Measurements from ENCODE around the gene KIRREL3.

Gene KIRREL3

DNA sequence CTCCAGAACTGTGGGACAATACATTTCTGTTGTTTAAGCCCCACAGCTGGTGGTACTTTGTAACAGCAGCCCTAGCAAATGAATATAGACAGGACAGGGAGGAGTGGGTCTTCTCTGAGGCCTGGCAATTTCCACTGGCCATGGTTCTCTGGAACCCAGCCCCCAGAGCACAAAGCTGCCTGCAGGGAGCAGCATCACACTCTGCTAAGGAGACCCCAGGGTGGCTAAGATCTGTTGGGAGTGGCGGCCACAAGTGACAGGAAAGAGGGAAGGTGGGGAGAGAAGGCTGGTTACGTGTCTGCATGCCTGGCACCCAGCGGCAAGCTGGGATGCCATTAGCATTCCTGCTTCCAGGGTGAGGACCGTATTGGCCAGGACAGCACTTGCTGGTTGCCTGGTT is 433.2 kb downstream of the KIRREL3 start:
- Histone ChIP-seq H3K4me2 (ENCODE audit: low read length) (no peak overlapping the region), H3K27ac (ENCODE audit: low read length) (no peak overlapping the region), H3K4me3 (ENCODE audit: low read length) (no peak overlapping the region), H3K79me2 (ENCODE audit: low read length) (no peaks in the 10 kb centered on the region), H3K4me1 (ENCODE audit: low read length) (no peaks in the 10 kb centered on the region), H3K27me3 (ENCODE audit: low read depth, low read length) (peaks cover 49% of the 10 kb centered on the region), H3K9ac (ENCODE audit: low read length) (no peak overlapping the region), H3K9me3 (ENCODE audit: insufficient read depth, low read length) (no peaks in the 10 kb centered on the region), H3K36me3 (replicated peaks; ENCODE audit: low read depth, low read length) (no peaks in the 10 kb centered on the region), H4K20me1 (ENCODE audit: insufficient read depth, low read length) (no peaks in the 10 kb centered on the region), H2AFZ (ENCODE audit: low read depth, low read length) (no peak overlapping the region)
- TF ChIP-seq, protein P1, sequence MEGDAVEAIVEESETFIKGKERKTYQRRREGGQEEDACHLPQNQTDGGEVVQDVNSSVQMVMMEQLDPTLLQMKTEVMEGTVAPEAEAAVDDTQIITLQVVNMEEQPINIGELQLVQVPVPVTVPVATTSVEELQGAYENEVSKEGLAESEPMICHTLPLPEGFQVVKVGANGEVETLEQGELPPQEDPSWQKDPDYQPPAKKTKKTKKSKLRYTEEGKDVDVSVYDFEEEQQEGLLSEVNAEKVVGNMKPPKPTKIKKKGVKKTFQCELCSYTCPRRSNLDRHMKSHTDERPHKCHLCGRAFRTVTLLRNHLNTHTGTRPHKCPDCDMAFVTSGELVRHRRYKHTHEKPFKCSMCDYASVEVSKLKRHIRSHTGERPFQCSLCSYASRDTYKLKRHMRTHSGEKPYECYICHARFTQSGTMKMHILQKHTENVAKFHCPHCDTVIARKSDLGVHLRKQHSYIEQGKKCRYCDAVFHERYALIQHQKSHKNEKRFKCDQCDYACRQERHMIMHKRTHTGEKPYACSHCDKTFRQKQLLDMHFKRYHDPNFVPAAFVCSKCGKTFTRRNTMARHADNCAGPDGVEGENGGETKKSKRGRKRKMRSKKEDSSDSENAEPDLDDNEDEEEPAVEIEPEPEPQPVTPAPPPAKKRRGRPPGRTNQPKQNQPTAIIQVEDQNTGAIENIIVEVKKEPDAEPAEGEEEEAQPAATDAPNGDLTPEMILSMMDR (IDR thresholded peaks at IDR 0.05; ENCODE audit: low read depth, low read length) = no peak
- no peak for TF ChIP-seq EZH2phosphoT487 (IDR thresholded peaks at IDR 0.05; ENCODE audit: low read depth)

GRCh38 chr11:126564566-126564965 is 436.0 kb downstream of the KIRREL3 start:
- H3K27ac ChIP-seq (ENCODE audit: low read length) = no peak overlapping the region
- TF ChIP-seq EZH2phosphoT487 (IDR thresholded peaks at IDR 0.05; ENCODE audit: low read depth) = no peak
- TF ChIP-seq, protein P1 (IDR thresholded peaks at IDR 0.05; ENCODE audit: low read depth, low read length) = no peak

DNA sequence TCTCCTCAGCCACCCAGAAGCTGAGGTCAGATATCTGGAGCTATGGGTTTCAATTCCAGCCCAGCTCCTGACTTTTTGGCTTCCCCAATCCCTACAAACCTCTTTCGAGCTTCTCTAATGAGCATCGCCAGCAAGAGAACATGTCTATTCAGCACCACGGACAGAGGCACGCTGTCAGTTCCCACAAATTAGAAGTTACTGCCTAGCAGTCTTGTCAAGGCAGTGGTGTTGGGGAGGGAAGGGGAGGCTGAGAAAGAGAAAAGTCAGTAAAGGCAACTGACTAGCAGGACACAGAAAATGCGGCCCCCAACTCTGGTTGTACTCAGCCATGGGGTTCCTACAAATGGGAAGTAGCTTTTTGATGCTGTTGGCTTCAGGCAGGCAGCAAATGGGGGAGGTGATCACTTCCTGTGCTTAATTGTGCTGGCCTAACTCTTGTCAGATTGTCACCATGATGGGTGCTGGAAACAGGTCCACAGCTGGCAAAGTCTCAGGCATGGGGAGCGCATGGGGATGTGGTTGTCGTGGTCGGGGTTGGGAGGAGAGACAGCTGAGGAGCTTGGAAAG is 439.2 kb downstream of the KIRREL3 start:
- Histone ChIP-seq H3K4me1 (ENCODE audit: low read length) (no peaks in the 10 kb centered on the region), H3K9me3 (ENCODE audit: insufficient read depth, low read length) (no peaks in the 10 kb centered on the region), H3K9ac (ENCODE audit: low read length) (no peak overlapping the region), H3K79me2 (ENCODE audit: low read length) (no peaks in the 10 kb centered on the region), H3K4me2 (ENCODE audit: low read length) (no peak overlapping the region), H2AFZ (ENCODE audit: low read depth, low read length) (no peak overlapping the region), H3K4me3 (ENCODE audit: low read length) (no peak overlapping the region), H3K36me3 (replicated peaks; ENCODE audit: low read depth, low read length) (no peaks in the 10 kb centered on the region), H4K20me1 (ENCODE audit: insufficient read depth, low read length) (0 out of 2 replicates have a peak, but pooled peaks cover 4% of the 10 kb centered on the region), H3K27me3 (ENCODE audit: low read depth, low read length) (peaks cover 17% of the 10 kb centered on the region; the same call in 1 of the 2 replicates), H3K27ac (ENCODE audit: low read length) (no peak overlapping the region)
- TF ChIP-seq EZH2phosphoT487 (IDR thresholded peaks at IDR 0.05; ENCODE audit: low read depth) = no peak
- TF ChIP-seq, protein P1 (IDR thresholded peaks at IDR 0.05; ENCODE audit: low read depth, low read length) = no peak

More at GRCh38 chr11:126564566-126564965, 436.0 kb downstream of the KIRREL3 start:
- peaks cover 33% of the 10 kb centered on the region for H3K27me3 ChIP-seq (ENCODE audit: low read depth, low read length)
- no peaks in the 10 kb centered on the region for H3K9me3 ChIP-seq (ENCODE audit: insufficient read depth, low read length)
- no peak overlapping the region for H3K4me2 ChIP-seq (ENCODE audit: low read length)
- 0 out of 2 replicates have a peak, but pooled peaks cover 4% of the 10 kb centered on the region for H4K20me1 ChIP-seq (ENCODE audit: insufficient read depth, low read length)
- H3K36me3 ChIP-seq (replicated peaks; ENCODE audit: low read depth, low read length) = no peaks in the 10 kb centered on the region
- H2AFZ ChIP-seq (ENCODE audit: low read depth, low read length) = no peak overlapping the region
- no peak overlapping the region for H3K4me3 ChIP-seq (ENCODE audit: low read length)
- no peaks in the 10 kb centered on the region for H3K79me2 ChIP-seq (ENCODE audit: low read length)
- H3K9ac ChIP-seq (ENCODE audit: low read length) = no peak overlapping the region
- H3K4me1 ChIP-seq (ENCODE audit: low read length) = no peaks in the 10 kb centered on the region

DNA sequence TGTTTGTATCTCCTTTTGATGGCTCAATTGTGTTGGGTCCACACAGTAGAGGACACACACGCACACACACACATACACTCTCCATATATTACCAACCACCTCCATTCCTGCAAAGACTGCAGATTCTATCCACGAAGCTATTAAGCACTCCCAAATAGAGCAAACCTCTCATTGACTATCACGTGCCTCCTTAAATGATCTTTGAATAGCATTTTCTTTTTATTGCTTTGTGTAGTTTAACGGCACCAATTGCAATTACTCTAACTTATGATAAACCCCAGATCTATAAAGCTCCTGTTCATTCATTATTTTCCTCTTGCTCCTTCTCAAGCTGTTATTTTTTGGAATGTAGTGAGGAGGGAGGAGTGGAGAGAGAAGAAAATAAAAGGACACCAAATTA is 440.3 kb downstream of the KIRREL3 start:
- H2AFZ ChIP-seq (ENCODE audit: low read depth, low read length) = no peak overlapping the region
- no peak overlapping the region for H3K27ac ChIP-seq (ENCODE audit: low read length)

More for the DNA sequence above, 440.3 kb downstream of the KIRREL3 start:
- Histone ChIP-seq H3K79me2 (ENCODE audit: low read length) (no peaks in the 10 kb centered on the region), H3K4me2 (ENCODE audit: low read length) (no peak overlapping the region), H3K27me3 (ENCODE audit: low read depth, low read length) (peaks cover 12% of the 10 kb centered on the region; the same call in 1 of the 2 replicates), H3K4me1 (ENCODE audit: low read length) (no peaks in the 10 kb centered on the region), H3K9me3 (ENCODE audit: insufficient read depth, low read length) (no peaks in the 10 kb centered on the region), H3K36me3 (replicated peaks; ENCODE audit: low read depth, low read length) (no peaks in the 10 kb centered on the region), H3K4me3 (ENCODE audit: low read length) (no peak overlapping the region), H3K9ac (ENCODE audit: low read length) (no peak overlapping the region), H4K20me1 (ENCODE audit: insufficient read depth, low read length) (0 out of 2 replicates have a peak, but pooled peaks cover 4% of the 10 kb centered on the region)
- TF ChIP-seq EZH2phosphoT487 (IDR thresholded peaks at IDR 0.05; ENCODE audit: low read depth) = no peak
